ENCODE data around the gene TMPRSS11A.
A peak's percentile ranks its signal among the peaks of the same experiment; 100 is the strongest.

The TMPRSS11A gene

GRCh38 chr4:67869580-67870190 is 93.6 kb downstream of the TMPRSS11A start:
- no peak for DNase-seq

DNA sequence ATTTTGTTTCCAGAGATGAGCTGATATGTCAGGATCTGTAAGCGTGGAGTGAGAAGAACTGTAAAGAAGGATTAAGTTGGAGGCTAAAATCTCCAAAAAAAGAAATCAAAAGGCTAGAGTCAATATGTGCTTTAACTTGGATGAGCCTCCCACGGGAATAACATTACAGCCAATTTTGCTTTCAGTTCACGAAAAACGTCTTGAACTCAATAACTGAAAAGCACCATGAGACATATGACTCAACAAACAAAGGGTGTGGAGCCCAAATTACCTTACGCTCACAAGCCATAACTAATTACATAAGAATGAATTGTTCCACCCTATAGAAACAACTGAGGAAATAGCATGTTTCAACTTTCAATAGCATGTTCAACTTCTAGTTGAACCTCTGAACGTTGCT is 101.8 kb downstream of the TMPRSS11A start:
- DNase-seq = peak; percentile 20 to 45 (median 36)
